Left lung (tissue), 10 donors: ENCODE measurements around the gene MRPS25. TPM values are rescaled to one million over a fixed set of nuclear protein-coding genes. Genes with fewer than 3 reads are reported as not detected.

Experiments used
- ATAC-seq: fragments of 200-7000 bp; cut with Tn5 transposase; one replicate; pipeline ENCODE4 v1.9.1; 2020; ENCODE audit warnings: moderate library complexity
- DNase-seq, 4 donors: peaks; one replicate each; pipeline ENCODE4 v3.0.0-alpha.2; 2013 to 2020
- H3K27ac ChIP-seq, 2 donors: fragments of 200-600 bp; sonication (generic) in 1 of 2; one replicate each; pipeline versions ENCODE4 v1.5.0 to v1.8.0; 2020 to 2021
- H3K27me3 ChIP-seq, 2 donors: fragments of 200-600 bp; sonication (generic) in 1 of 2; one replicate each; pipeline versions ENCODE4 v1.5.0 to v1.8.0; 2020 to 2021
- H3K36me3 ChIP-seq, 2 donors: fragments of 200-600 bp; sonication (generic) in 1 of 2; one replicate each; pipeline versions ENCODE4 v1.5.0 to v1.8.0; 2020 to 2021
- H3K4me1 ChIP-seq, 2 donors: fragments of 200-600 bp; one replicate each; pipeline ENCODE4 v1.8.0; 2021
- H3K4me3 ChIP-seq, 2 donors: fragments of 200-600 bp; sonication (generic) in 1 of 2; one replicate each; pipeline versions ENCODE4 v1.5.0 to v1.8.0; 2020 to 2021; ENCODE audit warnings: mild to moderate bottlenecking in 1 of 2
- H3K9me3 ChIP-seq, 2 donors: fragments of 200-600 bp; sonication (generic) in 1 of 2; one replicate each; pipeline versions ENCODE4 v1.5.0 to v1.8.0; 2020 to 2021
- intact Hi-C, 2 donors: fragments of 100-400 bp; cut with DNase I; formaldehyde crosslinking; loops; one replicate each; pipeline versions ENCODE4 v1.11.2 to v1.14.2; 2022
- polyA plus RNA-seq, 6 donors: library from polyadenylated mRNA; unstranded; fragments of 120-200 nt; gene quantifications; one replicate each; pipeline ENCODE4 v1.2.1, GENCODE V29; 2013; ENCODE audit not compliant: insufficient read length in 6 of 6
- total RNA-seq, 2 donors: library from RNA; stranded (reverse); fragmentation: NEBNext Ultra II Directional; extraction: Animal tissue kit (Norgen Biotek cat#: 25700); gene quantifications; one replicate each; pipeline ENCODE4 v1.2.1, GENCODE V29; 2021
- TF ChIP-seq, protein P1 (sequence below), 2 donors: fragments of 200-600 bp; sonication (generic) in 1 of 2; IDR thresholded peaks; one replicate each; pipeline versions ENCODE4 v1.5.0 to v1.8.0; 2021; ENCODE audit warnings: antibody characterized with exemption in 2 of 2
- donor health status: DM: no; HTN: yes; CAD: no.
- donor health status: DM: no; HTN: no; CAD: no.

MRPS25 gene
- total and polyA plus RNA-seq, 8 donors = 56.0 to 78.7 (median 71.1) TPM

DNA sequence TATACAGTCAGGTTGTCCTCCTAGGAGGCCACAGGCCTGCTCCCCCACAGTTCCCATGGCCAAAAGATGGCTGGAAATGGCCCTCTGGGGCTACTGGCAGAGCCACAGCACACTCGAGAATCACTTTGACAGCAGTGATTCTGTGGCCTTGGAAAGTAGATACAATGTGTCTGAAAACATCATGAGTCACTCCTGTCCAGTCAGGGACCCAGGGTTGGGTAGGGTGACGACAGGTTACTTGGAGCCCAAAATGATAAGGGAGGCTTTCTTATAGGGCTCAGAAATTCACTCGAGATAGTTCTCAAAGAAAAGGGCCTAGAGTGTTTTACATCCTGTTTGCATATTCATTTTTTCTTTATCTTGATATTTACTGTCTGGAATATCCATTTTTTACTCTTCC lies 24.3 kb downstream of the MRPS25 start:
- Histone ChIP-seq H3K4me3 (no peak overlapping the region), H3K36me3 (peaks cover 4 to 100% of the 10 kb centered on the region in 2 donors), H3K9me3 (no peaks in the 10 kb centered on the region), H3K27me3 (no peaks in the 10 kb centered on the region), H3K4me1 (peaks cover 0 to 5% of the 10 kb centered on the region in 2 donors), H3K27ac (no peak overlapping the region)
- no peak for DNase-seq
- intact Hi-C loops = no loop called here
- TF ChIP-seq, protein P1, sequence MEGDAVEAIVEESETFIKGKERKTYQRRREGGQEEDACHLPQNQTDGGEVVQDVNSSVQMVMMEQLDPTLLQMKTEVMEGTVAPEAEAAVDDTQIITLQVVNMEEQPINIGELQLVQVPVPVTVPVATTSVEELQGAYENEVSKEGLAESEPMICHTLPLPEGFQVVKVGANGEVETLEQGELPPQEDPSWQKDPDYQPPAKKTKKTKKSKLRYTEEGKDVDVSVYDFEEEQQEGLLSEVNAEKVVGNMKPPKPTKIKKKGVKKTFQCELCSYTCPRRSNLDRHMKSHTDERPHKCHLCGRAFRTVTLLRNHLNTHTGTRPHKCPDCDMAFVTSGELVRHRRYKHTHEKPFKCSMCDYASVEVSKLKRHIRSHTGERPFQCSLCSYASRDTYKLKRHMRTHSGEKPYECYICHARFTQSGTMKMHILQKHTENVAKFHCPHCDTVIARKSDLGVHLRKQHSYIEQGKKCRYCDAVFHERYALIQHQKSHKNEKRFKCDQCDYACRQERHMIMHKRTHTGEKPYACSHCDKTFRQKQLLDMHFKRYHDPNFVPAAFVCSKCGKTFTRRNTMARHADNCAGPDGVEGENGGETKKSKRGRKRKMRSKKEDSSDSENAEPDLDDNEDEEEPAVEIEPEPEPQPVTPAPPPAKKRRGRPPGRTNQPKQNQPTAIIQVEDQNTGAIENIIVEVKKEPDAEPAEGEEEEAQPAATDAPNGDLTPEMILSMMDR (IDR thresholded peaks at IDR 0.05) = no peak
- ATAC-seq = no peak

DNA sequence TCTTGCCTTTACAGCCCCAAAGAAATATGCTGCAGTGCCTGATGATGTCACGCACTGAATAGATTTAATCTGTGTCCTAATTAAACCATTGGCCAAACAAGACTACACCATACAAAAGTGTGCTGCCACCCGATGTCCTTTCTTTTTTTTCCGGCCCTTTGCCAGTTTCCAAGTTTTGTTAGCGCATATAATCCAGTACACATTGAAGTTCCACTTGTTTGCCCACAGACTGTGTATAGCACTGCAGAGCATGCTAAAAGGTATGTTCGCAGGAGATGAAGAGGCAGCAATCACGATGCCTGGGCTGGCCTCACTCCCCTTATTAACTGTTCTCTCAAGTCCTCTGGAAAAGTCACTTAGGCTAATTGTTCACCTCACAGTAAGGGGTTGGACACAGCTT lies 26.8 kb downstream of the MRPS25 start:
- DNase-seq = no peak
- H3K9me3 ChIP-seq = no peaks in the 10 kb centered on the region
- TF ChIP-seq, protein P1 (IDR thresholded peaks at IDR 0.05) = no peak
- no peak overlapping the region for H3K4me3 ChIP-seq
- H3K27me3 ChIP-seq = no peaks in the 10 kb centered on the region
- peaks cover 0 to 5% of the 10 kb centered on the region in 2 donors for H3K4me1 ChIP-seq
- no peak overlapping the region for H3K27ac ChIP-seq
- peaks cover 4 to 100% of the 10 kb centered on the region in 2 donors for H3K36me3 ChIP-seq
- ATAC-seq = no peak
- intact Hi-C loops = no loop called here

DNA sequence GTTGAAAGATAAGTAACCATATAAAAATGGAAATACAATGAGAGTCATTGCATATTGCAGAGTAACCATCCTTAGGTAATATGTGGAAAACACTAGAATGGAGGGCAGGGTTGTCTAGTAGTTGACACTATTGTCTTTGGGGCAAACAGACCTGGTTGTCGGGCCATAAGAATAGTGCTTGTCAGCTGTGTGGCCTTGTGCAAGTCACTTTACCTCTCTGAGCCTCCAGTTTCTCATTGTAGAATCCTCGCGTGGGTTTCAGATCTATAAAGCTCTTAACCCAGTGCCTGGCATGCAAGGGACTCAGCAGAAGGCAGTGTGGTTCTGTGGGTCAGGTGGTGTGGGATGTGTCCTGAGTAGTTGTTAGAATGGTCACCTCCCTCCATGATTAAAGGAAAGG lies 32.0 kb downstream of the MRPS25 start:
- Histone ChIP-seq H3K9me3 (no peaks in the 10 kb centered on the region), H3K27ac (no peak overlapping the region), H3K4me1 (no peaks in the 10 kb centered on the region), H3K4me3 (no peak overlapping the region), H3K36me3 (peaks cover 3 to 100% of the 10 kb centered on the region in 2 donors), H3K27me3 (no peaks in the 10 kb centered on the region)
- ATAC-seq = no peak
- intact Hi-C loops = no loop called here
- no peak for DNase-seq
- TF ChIP-seq, protein P1 (IDR thresholded peaks at IDR 0.05) = no peak

DNA sequence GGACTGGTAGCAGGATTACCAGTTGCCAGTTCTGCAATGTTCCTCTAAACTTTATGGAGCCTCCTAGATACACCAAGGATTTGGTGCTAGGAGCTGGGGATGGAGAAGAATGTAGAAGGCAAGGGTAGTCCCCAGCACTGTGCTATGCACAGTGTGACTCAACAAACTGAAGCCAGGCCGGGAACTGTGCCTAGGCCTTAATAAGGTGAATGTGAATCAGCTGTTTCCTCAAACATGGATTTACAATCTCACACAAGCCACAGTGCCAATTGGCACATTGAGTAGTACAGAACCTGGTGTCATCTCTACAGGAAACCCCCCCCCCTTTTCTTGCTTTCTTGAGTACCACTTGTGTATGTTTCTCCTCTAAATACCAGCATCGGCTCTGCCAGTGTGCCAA lies 32.5 kb downstream of the MRPS25 start:
- H3K9me3 ChIP-seq = no peaks in the 10 kb centered on the region
- H3K27me3 ChIP-seq = no peaks in the 10 kb centered on the region
- H3K4me1 ChIP-seq = no peaks in the 10 kb centered on the region
- intact Hi-C loops = no loop called here
- no peak for DNase-seq
- H3K27ac ChIP-seq = no peak overlapping the region
- H3K36me3 ChIP-seq = peaks cover 3 to 100% of the 10 kb centered on the region in 2 donors
- ATAC-seq = no peak
- no peak overlapping the region for H3K4me3 ChIP-seq
- TF ChIP-seq, protein P1 (IDR thresholded peaks at IDR 0.05) = no peak

DNA sequence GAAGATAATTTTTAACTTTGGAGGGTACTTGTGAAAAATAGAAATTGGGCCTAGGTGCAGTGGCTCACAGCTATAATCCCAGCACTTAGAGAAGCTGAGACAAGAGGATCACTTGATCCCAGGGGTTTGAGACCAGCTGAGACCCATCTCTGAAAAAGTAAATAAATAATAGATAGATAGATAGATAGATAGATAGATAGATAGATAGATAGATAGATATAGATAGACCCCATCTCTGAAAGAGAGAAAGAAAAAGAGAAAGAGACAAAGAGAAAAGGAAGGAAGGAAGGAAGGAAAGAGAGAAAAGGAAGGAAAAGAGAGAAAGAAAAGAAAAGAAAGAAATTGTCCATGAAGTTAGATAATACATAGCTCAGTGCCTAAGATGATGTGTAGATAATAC lies 35.5 kb downstream of the MRPS25 start:
- Histone ChIP-seq H3K9me3 (no peaks in the 10 kb centered on the region), H3K4me3 (no peak overlapping the region), H3K36me3 (peaks cover 3 to 100% of the 10 kb centered on the region in 2 donors), H3K27ac (no peak overlapping the region), H3K27me3 (no peaks in the 10 kb centered on the region), H3K4me1 (no peaks in the 10 kb centered on the region)
- ATAC-seq (no peak), DNase-seq (no peak)
- intact Hi-C loops = no loop called here
- TF ChIP-seq, protein P1 (IDR thresholded peaks at IDR 0.05) = no peak
